HL-60/S4 treated with phorbol 12-myristate 13-acetate at 8.2 ng/mL for 4 days and 3 days (cell line): ENCODE measurements around the gene GJA4.

Experiments used
- in situ Hi-C: fragments of 300-500 bp; cut with MboI; formaldehyde crosslinking; loops from 2 replicates; pipeline ENCODE4 v1.15.0; 2022; ENCODE audit warnings: low sequenced_read_pairs

GJA4 gene

DNA sequence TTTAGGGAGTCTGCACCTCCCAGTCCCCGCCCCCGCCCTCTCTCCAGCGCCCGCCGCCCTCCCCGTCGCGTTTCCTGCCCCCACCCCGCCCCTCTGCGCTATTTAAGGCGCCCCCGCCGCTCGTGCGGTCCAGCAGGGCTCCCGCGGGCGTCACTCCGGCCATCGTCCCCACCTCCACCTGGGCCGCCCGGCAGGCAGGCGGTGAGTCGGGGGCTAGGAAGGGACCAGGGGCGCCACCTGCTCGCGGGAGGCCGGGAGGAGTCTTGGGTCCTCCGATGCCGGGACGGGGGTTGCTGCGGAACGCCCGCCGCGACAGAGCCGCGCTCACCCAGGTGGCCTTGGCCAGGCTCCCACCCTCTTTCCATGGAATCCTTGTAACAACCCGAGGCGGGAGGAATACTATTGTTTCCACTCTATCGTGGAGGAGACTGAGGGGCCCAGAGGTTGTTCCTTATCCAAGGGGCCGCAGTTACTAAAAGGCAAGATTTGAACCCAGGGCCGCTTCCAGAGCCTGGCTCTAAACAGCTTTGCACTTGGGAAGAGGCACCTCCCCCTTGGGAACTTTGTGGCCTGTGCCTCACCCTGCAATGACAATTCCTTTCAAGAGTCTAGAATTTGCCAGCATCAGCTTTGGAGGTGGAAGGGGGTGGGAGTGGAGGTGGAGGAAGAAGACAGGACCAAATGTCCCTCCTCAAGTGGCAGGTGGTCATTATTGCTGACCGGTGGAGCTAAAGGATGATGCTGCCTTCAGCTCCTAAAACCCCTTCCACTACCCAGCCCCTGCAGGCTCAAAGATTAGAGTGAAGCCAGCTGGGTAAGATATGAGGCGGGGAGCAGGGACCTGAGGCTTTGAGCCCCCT, at the start of gene GJA4:
Gene GJA4, plus strand, starts transcription at position 132 of the 860 bp plus-strand sequence. CDS start 1,215 bp downstream, outside the sequence.
- in situ Hi-C loops: no loop called here

DNA sequence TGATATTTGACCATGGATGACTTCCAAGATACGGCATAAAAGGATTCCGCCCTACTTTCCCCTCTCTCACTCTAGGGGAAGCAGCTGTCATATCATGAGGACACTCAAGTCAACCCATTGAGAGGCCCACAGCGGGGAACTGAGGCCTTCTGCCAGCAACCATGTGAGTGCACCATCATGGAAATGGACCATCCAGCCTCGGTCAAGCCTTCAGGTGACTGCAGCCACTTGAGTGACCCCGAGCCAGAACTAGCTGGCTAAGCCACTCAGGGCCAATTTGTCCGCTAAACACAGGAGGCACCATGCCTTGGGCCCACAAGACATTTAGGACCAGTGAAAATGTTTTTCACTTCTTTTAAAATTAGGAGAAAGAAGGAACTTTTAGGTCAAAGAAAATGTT, 49.0 kb upstream of the GJA4 start:
- in situ Hi-C loops: no loop called here

DNA sequence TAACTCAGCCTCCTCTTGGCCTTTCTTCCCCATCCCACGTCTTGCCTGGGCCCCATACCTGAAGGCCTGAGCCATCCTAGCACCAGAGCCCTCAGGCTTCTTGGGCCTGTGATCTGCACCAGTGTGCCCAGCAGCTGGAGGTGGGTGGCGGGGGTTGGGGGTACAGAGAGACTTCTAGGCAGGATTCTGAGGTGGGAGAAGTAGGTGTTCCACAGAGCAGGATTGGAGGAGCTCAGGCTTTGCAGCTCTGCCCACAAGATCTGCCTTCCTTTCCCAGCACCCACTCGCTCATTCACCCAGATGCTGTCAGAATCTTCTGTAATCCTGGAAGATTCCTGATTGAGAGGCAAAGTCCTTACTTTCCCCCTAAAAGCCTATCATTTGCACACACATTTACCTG, 47.9 kb upstream of the GJA4 start:
- in situ Hi-C loops: no loop called here

DNA sequence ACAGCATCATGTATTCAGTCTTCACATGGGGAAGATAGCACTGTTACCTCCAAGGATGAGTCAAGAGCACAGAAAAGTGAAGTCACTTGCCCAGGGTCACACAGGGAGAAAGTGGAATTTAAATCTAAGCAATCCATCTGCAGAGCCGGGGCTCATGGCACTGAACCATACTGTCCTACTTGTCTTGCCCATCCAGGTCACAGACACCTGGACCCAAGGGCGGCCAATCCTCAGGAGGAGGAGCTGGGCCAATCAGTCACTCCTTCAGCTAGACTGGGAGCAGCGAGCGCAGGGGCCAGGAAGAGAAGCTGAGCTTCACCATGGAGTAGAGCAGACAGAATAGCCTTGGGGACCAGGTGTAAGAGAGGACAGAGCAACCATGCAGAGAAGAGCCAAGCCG, 47.1 kb upstream of the GJA4 start:
- in situ Hi-C loops: no loop called here

DNA sequence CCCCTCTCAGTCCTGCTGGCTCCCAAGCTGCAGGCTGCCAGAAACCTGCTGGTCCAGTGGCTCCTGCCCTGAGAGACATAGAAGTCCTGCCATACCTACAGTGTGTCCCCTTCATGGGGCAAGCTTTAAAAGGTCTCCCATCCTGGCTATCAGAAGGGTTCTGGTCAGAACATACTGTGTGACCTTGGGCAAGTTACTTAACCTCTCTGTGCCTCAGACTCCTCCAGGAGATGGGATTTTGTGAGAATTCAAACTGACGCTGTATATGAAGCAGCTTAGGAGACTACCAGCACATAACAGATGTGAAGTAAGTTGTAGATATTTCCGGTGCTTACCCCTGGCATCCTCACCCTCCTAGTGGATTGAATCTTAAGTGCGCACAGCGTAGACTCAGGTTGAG, 46.7 kb upstream of the GJA4 start:
- in situ Hi-C loops: no loop called here

DNA sequence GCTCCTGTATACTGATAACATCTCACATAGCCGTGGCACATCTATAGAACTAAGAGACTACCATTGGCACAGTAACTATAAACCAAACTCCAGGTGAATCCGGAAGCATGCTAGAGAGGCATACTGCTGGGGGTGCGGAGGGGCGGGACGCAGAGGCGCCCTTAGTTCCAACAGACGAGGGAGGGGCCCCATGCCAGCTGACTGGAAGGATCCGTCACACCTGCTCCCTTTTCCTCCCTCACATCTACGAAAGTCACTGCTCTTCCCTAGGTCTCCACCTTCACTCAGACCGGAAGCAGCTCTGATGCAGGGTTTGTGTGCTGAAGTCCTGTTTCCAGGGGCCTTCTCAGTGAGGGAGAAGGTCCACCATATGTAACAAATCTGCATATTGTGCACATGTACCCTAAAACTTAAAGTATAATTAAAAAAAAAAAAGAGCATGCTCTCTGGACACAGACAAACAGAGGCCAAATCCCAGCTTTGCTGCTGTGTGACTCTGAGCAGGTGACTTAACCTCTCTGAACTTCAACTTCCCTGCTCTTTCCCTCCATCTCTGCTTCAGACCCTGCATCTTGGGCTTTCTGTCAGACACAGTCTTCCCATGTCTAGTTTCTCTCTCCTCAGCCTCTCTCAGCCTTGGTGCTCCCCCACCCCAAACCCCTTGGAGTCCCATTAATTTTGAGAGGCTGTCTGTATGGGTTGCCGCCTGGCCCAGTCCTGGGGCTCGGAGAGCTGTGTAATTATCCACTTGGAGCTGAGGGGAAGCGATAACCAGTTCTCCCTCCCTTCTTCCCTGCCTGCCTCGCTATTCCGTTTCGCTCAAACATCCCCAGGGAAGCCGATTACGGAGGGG, 45.8 kb upstream of the GJA4 start:
- in situ Hi-C loops: no loop called here

DNA sequence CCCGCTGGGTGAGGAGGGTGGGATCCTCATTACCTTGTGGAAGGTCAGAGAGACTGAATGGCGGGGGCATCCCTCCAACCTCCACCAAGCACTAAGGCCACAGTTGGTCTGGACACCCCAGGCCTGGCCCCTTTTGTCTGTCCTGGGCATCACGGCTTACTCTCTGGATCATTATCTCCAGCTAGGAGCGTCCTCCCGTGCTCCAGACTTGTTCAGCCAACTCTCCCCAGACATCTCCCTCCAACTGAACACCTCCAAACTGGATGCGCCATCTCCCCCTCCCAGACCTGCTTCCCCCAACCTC, 45.2 kb upstream of the GJA4 start:
- in situ Hi-C loops: no loop called here

DNA sequence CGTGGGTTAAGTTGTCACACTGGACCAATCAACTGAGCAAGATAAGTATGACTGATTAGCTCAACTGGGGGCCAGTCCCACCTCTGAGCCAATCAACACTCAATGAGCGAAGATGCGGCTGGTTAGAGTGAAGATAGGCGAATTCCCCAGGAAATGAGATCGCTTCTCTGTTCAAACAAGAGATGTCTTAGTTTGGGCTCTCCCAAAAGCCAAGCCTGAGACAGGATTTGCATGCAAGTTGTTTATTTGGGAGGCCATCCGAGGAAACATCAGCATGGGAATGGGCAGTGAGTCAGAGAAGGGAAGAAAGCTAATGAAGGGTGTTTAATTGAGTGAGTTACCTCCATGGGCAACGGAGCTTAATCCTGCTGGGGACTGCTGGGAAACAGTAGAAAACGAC, 42.8 kb upstream of the GJA4 start:
- in situ Hi-C loops: no loop called here

DNA sequence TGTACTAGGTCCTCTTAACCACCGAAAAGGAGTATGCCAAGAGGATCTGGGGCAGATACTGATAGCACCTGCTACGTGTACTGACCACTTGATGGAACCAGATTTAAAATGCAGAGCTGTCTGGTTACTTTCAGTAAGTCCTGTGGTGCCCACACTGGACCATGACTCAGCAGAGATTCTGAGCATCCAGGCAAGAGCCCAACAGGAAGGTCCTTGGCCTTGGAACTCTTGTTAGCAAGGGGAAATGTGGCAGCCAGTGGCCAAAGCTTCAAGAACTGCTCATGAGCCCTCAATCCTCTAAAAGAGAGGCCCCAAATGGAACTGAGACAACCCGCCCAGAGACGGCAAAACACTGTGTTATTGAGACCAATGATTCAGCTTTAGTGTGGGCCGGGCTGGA, 42.2 kb upstream of the GJA4 start:
- in situ Hi-C loops: no loop called here

DNA sequence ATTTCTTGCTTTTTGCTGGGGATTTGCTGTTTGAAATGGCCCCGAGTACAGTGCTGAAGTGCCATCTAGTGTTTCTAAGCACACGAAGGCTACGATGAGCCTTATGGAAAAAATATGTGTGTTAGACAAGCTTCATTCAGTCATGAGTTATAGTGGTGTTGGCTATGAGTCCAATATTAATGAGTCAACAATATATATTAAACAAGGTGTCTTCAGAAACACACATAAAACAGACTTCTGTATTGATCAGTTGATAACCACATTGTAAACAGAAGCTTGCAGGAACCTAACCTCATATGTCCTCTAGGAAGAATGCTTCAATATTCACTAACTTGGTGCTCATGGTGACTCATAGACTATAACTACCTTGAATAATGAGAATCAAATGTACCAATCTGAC, 39.6 kb upstream of the GJA4 start:
- in situ Hi-C loops: no loop called here

DNA sequence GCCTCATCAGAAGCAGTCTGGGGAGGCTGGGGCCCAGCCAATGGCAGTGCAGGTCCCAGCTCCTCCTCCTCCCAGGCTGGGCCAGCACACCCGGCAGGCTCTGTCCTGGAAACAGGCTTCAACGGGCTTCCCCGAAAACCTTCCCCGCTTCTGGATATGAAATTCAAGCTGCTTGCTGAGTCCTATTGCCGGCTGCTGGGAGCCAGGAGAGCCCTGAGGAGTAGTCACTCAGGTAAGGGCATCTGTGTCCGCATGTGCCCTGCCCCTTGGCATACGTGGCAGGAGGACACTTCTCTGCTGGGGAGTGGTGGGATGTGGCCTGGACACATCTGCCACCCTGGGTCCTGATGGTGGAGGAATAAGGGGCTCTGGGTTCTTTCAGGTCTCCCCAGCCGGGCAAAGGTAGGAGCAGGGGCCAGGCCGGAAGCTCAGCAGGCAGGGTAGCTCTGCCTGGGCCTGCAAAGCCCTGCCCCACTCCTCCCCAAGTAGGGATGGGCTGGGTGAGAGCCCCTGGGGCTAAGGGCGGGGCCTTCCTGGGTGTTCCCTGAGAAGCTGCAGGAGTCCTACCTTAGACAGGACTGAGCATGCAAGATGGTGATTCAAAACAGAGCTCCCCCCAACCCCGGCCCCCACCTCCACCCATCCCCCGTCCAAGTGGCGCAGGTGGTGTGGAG, 37.7 kb upstream of the GJA4 start, which contains the start of gene GJB5:
Gene GJB5, plus strand, starts transcription at position 84 of the 674 bp plus-strand sequence. CDS start 2,284 bp downstream, outside the sequence.
- in situ Hi-C loops: no loop called here

DNA sequence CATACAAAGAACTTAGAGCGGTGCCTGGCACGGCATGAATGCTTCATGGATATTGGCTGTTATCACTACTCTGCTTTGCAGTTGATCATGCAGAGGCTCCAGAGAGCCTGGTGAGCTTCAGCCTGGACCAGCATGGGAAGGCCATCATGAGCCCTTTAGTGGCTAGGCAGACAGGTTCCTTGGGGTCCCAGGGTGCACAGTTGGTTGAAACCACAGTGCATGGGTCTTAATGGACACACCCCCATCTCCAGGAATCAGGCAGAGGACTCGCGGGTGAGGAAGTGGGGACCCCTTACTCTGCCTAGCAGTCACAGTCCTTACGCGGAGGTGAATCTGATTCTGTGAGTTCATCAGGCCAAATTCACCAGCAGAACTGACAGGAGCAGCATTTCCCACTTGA, 36.8 kb upstream of the GJA4 start:
- in situ Hi-C loops: no loop called here

DNA sequence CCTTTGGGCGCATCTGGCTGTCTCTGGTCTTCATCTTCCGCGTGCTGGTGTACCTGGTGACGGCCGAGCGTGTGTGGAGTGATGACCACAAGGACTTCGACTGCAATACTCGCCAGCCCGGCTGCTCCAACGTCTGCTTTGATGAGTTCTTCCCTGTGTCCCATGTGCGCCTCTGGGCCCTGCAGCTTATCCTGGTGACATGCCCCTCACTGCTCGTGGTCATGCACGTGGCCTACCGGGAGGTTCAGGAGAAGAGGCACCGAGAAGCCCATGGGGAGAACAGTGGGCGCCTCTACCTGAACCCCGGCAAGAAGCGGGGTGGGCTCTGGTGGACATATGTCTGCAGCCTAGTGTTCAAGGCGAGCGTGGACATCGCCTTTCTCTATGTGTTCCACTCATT, 35.4 kb upstream of the GJA4 start:
- in situ Hi-C loops: no loop called here

DNA sequence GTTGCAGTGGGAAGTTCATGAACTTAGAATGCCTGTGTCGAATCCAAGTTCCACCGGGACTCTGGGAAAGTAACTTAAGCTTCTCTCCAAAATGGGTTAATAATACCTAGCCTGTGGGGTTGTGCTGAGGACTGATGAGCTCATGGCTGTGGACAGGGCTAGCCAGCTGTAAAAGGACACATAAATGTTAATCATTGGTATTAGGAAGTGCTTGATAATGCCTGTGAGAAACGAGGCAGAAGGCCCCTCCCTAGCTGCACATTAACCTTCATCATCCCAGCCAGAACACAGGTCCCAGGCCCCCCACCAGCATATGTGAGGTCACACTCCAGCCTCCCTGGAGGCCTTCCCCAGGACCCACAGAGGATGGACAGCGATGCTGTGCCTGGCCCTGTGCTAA, 34.0 kb upstream of the GJA4 start:
- in situ Hi-C loops: no loop called here

DNA sequence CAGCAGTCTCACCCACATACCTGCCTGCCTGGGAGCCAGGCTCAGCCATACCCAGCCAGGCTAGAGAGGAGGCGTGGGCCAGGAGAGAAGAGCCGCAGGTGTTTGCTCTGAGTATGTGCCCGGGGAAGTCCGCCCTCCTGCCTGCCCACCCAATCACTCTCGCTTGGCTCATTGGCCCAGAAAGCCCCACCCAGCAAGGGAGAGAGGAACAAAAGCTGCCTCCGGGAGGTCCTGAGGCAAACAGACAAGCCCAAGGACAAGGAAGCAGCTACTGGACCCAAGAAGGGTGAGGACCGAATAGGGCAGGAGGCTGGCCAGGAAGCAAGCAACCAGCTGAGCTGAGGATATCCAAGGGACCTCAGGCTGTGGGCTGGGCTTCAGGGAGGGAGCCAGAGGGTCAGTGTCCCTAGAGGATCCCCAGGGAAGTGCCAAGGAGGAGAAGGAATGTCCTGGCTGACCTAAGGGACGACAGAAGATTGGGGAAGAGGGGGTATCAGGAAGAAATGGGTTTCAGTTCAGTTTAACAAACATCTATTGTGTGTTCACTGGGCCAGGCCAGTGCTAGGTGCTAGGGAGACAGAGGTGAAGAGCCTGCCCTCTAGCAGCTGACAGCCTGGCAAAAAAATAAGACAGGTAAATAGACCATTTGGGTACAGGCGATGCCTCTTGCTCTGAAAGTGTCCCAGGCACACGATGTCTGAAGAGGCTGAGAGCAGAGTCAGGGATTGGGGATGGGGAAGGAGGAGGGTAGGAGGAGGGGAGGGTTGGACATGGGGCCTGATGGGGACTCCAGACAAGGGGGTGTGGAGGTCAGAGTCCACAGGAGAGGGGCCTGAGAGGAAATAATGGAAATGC, 33.1 kb upstream of the GJA4 start, which contains the start of gene GJB4:
Gene GJB4, plus strand, starts transcription at position 238 of the 855 bp plus-strand sequence. CDS start 1,515 bp downstream, outside the sequence.
- in situ Hi-C loops: no loop called here

DNA sequence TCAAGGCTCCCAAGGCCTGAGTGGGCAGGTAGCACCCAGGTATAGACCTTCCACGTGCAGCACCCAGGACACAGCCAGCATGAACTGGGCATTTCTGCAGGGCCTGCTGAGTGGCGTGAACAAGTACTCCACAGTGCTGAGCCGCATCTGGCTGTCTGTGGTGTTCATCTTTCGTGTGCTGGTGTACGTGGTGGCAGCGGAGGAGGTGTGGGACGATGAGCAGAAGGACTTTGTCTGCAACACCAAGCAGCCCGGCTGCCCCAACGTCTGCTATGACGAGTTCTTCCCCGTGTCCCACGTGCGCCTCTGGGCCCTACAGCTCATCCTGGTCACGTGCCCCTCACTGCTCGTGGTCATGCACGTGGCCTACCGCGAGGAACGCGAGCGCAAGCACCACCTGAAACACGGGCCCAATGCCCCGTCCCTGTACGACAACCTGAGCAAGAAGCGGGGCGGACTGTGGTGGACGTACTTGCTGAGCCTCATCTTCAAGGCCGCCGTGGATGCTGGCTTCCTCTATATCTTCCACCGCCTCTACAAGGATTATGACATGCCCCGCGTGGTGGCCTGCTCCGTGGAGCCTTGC, 31.5 kb upstream of the GJA4 start:
- in situ Hi-C loops: no loop called here

DNA sequence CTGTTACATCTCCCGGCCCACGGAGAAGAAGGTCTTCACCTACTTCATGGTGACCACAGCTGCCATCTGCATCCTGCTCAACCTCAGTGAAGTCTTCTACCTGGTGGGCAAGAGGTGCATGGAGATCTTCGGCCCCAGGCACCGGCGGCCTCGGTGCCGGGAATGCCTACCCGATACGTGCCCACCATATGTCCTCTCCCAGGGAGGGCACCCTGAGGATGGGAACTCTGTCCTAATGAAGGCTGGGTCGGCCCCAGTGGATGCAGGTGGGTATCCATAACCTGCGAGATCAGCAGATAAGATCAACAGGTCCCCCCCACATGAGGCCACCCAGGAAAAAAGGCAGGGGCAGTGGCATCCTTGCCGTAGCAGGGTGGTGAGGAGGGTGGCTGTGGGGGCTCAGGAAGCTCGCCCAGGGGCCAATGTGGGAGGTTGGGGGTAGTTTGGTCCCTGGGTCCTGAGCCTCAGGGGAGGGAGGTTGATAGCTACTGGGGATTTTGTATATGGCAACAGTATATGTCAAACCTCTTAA, 31.0 kb upstream of the GJA4 start:
- in situ Hi-C loops: no loop called here

DNA sequence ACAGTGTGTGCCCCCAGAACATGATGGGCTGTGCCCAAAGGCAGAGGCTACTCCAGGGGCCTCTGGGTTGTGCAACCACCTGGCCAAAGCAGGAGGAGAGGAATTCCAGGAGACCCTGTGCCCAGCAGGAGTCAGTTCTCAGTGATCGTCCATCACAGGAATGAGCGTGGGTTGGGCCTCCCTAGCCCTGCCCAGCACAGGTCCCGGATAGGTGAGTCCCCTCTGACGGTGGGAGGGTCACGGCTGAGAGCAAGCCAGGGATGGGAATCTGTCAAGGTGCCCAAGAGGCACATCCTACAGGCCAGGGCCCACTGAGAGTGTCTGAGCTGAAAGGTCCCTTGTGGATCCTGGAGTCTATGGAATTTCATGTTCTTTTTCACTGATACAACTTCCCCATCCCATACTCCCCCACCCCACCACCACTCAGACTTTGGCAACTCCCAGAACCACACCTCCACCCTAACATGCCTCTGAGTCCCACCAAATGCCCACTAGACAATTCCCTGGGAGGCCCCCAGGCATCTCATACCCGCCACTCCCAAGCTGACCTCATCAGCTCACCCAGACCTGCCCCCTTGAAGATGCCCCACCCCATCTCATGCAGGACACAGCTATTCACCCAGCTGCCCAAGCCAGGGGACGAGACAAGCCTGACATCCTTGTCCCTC, 30.2 kb upstream of the GJA4 start:
- in situ Hi-C loops: no loop called here

DNA sequence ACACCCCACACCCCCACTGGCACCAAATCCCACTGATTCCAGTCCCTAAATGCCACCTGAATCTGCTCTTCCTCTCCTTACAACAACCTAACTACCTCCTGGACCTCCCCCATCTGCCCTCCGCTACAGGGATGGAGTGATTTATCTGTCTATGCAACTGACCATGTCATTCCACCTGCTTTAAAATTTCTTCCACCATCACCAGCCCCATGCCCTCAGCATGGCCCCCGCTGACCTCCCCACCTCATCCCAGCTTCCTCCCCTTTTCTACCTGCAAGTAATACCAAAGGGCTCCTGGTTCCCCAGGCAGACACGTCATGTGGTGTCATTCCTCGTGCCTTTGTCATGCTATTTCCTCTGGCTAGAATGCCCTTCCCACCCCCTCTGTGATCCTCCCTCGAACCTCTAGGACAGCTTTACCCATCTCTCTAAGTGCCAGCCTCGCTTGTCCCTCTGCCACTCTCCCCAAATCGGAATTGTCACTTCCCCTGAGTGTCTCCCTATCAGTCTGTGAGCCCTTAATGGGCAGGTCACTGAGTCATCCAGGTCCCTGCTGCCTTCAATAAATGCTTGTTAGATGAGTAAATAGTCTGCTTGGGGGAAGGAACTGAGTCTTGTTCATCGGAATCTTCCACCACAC, 29.5 kb upstream of the GJA4 start:
- in situ Hi-C loops: no loop called here
